Epithelial cell of esophagus (primary cell): ENCODE data around the gene STK24.

Experiments
- DNase-seq: peaks from one replicate; pipeline ENCODE4 v3.0.0; 2010; ENCODE audit warnings: low read depth
- H3K4me3 ChIP-seq: 2 replicates; pipeline ENCODE4 v1.5.1; 2011; ENCODE audit warnings: mild to moderate bottlenecking, low read length, control low read depth
- CTCF ChIP-seq: IDR thresholded peaks from 2 replicates; pipeline ENCODE4 v1.5.1; 2011; ENCODE audit warnings: low read depth, mild to moderate bottlenecking, low read length, control low read depth, inconsistent platforms; ENCODE audit not compliant: insufficient read depth; ENCODE audit errors: missing control alignments

STK24 gene

GRCh38 chr13:98478189-98479129, 98.4 kb downstream of the STK24 start:
- no peak for DNase-seq
- no peak for TF ChIP-seq CTCF
- no peak overlapping the region for H3K4me3 ChIP-seq

GRCh38 chr13:98476538-98476966, 100.4 kb downstream of the STK24 start:
- TF ChIP-seq CTCF, result no peak
- no peak overlapping the region for H3K4me3 ChIP-seq
- DNase-seq, result peak; percentile 83

DNA sequence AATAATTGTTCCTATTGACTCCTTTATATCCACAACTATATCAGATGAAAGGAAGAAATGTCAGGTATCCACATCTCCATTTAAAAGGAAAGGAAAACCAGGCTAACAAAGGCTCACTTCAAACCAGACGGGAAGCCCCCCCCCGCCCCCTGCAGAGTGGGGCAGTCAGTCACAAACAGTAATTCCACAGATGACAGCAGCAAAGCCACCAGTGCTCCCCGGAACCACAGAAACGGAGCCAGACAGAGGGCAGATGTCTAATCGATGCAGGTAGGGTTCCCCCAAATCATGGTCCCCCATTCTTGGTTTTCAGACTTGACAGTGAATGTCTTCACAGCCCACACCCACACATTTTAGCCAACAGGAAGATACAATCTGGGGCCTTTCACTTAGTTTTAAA, 100.8 kb downstream of the STK24 start:
- H3K4me3 ChIP-seq, result no peak overlapping the region
- TF ChIP-seq CTCF, result no peak

GRCh38 chr13:98475522-98475921, 101.4 kb downstream of the STK24 start:
- no peak for TF ChIP-seq CTCF
- DNase-seq, result no peak
- no peak overlapping the region for H3K4me3 ChIP-seq

More for the DNA sequence above, 100.8 kb downstream of the STK24 start:
- no peak for DNase-seq

GRCh38 chr13:98474761-98475160, 102.1 kb downstream of the STK24 start:
- no peak for TF ChIP-seq CTCF
- no peak for DNase-seq
- H3K4me3 ChIP-seq, result no peak overlapping the region

- DNase-seq, result no peak
- no peak for TF ChIP-seq CTCF
- no peak overlapping the region for H3K4me3 ChIP-seq
These were observed 102.6 kb downstream of the STK24 start for GRCh38 chr13:98474292-98474691.

- DNase-seq, result no peak
- H3K4me3 ChIP-seq, result no peak overlapping the region
- TF ChIP-seq CTCF, result no peak
These were observed 103.1 kb downstream of the STK24 start for GRCh38 chr13:98473788-98474144.
